SK-N-MC (cell line): ENCODE results near the gene GALNT18.

Experiments
- EZH2 ChIP-seq: fragments of 200-600 bp; sonication (generic); IDR thresholded peaks from one replicate; pipeline ENCODE4 v1.6.1; 2017; ENCODE audit warnings: antibody characterized with exemption
- FOXP2 ChIP-seq: optimal IDR thresholded peaks from 2 replicates; pipeline ENCODE3; 2011; ENCODE audit warnings: mild to moderate bottlenecking, moderate library complexity; ENCODE audit not compliant: insufficient read depth; ENCODE audit errors: extremely low read length, control extremely low read depth
- POLR2AphosphoS5 ChIP-seq: IDR thresholded peaks from 2 replicates; pipeline ENCODE4 v1.6.1; 2012; ENCODE audit warnings: mild to moderate bottlenecking, low read depth, low read length, borderline replicate concordance

DNA sequence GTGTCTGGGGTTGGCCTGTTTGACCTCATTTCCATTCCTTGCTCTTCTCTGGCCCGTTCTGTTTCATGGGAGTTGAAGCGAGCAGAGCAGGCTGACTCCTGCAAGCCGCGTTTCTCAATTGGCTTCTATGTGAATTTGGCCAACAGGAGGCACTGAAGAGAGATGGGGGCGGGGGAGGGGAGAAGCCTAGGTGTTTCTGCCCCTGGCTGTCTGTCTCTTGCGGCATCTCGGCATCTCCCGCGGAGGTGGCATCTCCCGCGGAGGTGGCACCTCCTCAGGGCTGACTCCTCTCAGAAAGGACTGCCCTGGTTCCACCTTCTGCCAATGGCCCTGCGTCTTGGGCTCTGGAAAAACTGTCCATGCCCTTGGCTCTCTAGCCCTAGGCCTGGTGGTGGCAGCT is 143.1 kb downstream of the GALNT18 start:
- TF ChIP-seq FOXP2, result no peak
- TF ChIP-seq EZH2, result no peak
- TF ChIP-seq POLR2AphosphoS5, result no peak
